Prostate gland (tissue), 2 donors: ENCODE data around the gene KCNJ2.

Source experiments
- CTCF ChIP-seq, 4 experiments: fragments of 200-600 bp in 2 of 4; fragments of 450-650 bp in 2 of 4; sonication (generic) in 2 of 4; IDR thresholded peaks; 1 replicate in 3 of 4; 2 replicates in 1 of 4; pipeline ENCODE4 v1.5.1; 2016 to 2019; ENCODE audit warnings: antibody characterized with exemption in 4 of 4, mild to moderate bottlenecking in 2 of 4, moderate library complexity in 2 of 4
- POLR2A ChIP-seq: fragments of 450-650 bp; IDR thresholded peaks from one replicate; pipeline ENCODE4 v1.6.1; 2016; ENCODE audit warnings: antibody characterized with exemption, mild to moderate bottlenecking
- POLR2AphosphoS5 ChIP-seq: sonication (generic); formaldehyde crosslinking; IDR thresholded peaks from one replicate; pipeline ENCODE4 v1.6.1; 2017; ENCODE audit warnings: antibody characterized with exemption

GRCh38 chr17:70134042-70134441, 35.3 kb upstream of the KCNJ2 start:
- TF ChIP-seq CTCF (IDR thresholded peaks at IDR 0.05) (no peak), POLR2A (no peak), POLR2AphosphoS5 (no peak)
